ENCODE measurements around the gene TTBK2. TPM values are rescaled to one million over a fixed set of nuclear protein-coding genes. Genes with fewer than 3 reads are reported as not detected.
A peak's percentile ranks its signal among the peaks of the same experiment; 100 is the strongest.

TTBK2 gene
- total RNA-seq, 1 donor from 2014 or later: 20.1 TPM

DNA sequence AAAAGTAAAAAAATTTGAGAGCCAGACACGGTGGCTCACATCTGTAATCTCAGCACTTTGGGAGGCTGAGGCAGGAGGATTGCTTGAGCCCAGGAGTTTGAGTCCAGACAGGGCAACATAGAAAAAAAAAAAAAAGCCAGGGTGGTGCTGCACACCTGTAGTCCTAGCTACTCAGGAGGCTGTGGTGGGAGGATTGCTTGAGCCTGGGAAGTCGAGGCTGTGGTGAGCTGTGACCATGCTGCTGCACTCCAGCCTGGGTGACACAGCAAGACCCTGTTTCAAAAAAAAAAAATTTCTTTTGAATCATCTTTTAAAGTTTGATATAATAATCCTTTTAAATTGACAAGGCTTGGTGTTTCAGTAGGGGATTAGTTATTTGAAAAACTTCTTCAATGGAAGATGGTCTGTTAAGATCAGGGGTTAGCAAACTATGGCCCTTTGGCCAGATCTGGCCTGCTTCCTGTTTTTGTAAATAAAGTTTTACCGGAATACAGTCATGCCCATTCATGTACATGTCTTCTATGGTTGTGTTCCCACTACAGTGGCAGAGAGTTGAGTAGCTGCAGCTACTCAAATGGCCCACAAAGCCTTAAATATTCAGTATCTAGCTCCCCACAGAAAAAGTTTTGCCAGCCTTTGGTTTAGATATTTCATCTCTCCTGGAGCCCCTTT lies 212.6 kb downstream of the TTBK2 start:
- Histone ChIP-seq H3K36me3 (ENCODE audit: control insufficient read depth, insufficient read depth, low read length) (no peaks in the 10 kb centered on the region), H3K4me3 (ENCODE audit: low read depth, low read length) (no peak overlapping the region), H3K27me3 (ENCODE audit: control insufficient read depth, insufficient read depth, low read length) (no peaks in the 10 kb centered on the region)
- DNase-seq (ENCODE audit: low read depth): no peak
- no peak for TF ChIP-seq CTCF (IDR thresholded peaks at IDR 0.05; ENCODE audit: insufficient read depth, low read length, poor library complexity, severe bottlenecking)

DNA sequence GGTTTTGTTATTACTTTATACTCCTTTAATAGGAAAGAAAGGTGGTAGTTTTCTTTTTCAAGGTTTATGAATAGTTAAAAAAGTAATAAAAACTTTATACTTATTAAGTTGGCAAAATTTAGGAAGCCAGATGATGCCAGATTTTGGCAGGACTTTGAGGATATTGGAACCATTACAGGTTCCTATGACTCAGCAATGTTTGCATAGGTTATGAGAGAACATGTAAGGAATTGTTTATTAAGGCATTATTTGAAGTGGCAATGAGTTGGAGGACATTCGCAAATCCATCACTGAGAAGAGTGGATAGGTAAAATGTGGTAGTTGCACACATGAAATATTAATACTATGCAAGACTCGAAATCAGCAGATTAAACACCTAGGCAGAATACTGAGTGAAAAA lies 213.5 kb downstream of the TTBK2 start:
- TF ChIP-seq CTCF (IDR thresholded peaks at IDR 0.05; ENCODE audit: insufficient read depth, low read length, poor library complexity, severe bottlenecking): no peak
- no peak overlapping the region for H3K4me3 ChIP-seq (ENCODE audit: low read depth, low read length)
- no peak for DNase-seq (ENCODE audit: low read depth)
- H3K36me3 ChIP-seq (ENCODE audit: control insufficient read depth, insufficient read depth, low read length): no peaks in the 10 kb centered on the region
- no peaks in the 10 kb centered on the region for H3K27me3 ChIP-seq (ENCODE audit: control insufficient read depth, insufficient read depth, low read length)

GRCh38 chr15:42705336-42705735 lies 215.2 kb downstream of the TTBK2 start:
- Histone ChIP-seq H3K27me3 (ENCODE audit: control insufficient read depth, insufficient read depth, low read length) (no peaks in the 10 kb centered on the region), H3K36me3 (ENCODE audit: control insufficient read depth, insufficient read depth, low read length) (no peaks in the 10 kb centered on the region), H3K4me3 (ENCODE audit: low read depth, low read length) (no peak overlapping the region)
- no peak for TF ChIP-seq CTCF (IDR thresholded peaks at IDR 0.05; ENCODE audit: insufficient read depth, low read length, poor library complexity, severe bottlenecking)
- no peak for DNase-seq (ENCODE audit: low read depth)

- peak; percentile 14 for DNase-seq (ENCODE audit: low read depth)
- peak; percentile 86 for TF ChIP-seq CTCF (IDR thresholded peaks at IDR 0.05; ENCODE audit: insufficient read depth, low read length, poor library complexity, severe bottlenecking)
- Histone ChIP-seq H3K36me3 (ENCODE audit: control insufficient read depth, insufficient read depth, low read length) (no peaks in the 10 kb centered on the region), H3K4me3 (ENCODE audit: low read depth, low read length) (no peak overlapping the region), H3K27me3 (ENCODE audit: control insufficient read depth, insufficient read depth, low read length) (no peaks in the 10 kb centered on the region)
These were observed 216.1 kb downstream of the TTBK2 start for GRCh38 chr15:42704492-42704926.

- Histone ChIP-seq H3K4me3 (ENCODE audit: low read depth, low read length) (no peak overlapping the region), H3K36me3 (ENCODE audit: control insufficient read depth, insufficient read depth, low read length) (no peaks in the 10 kb centered on the region), H3K27me3 (ENCODE audit: control insufficient read depth, insufficient read depth, low read length) (no peaks in the 10 kb centered on the region)
- no peak for DNase-seq (ENCODE audit: low read depth)
- no peak for TF ChIP-seq CTCF (IDR thresholded peaks at IDR 0.05; ENCODE audit: insufficient read depth, low read length, poor library complexity, severe bottlenecking)
These were observed 224.0 kb downstream of the TTBK2 start for GRCh38 chr15:42696626-42697025.

- DNase-seq (ENCODE audit: low read depth): no peak
- Histone ChIP-seq H3K4me3 (ENCODE audit: low read depth, low read length) (no peak overlapping the region), H3K27me3 (ENCODE audit: control insufficient read depth, insufficient read depth, low read length) (no peaks in the 10 kb centered on the region), H3K36me3 (ENCODE audit: control insufficient read depth, insufficient read depth, low read length) (no peaks in the 10 kb centered on the region)
- TF ChIP-seq CTCF (IDR thresholded peaks at IDR 0.05; ENCODE audit: insufficient read depth, low read length, poor library complexity, severe bottlenecking): no peak
These were observed 225.0 kb downstream of the TTBK2 start for GRCh38 chr15:42695527-42696071.
